Astrocyte of the cerebellum (primary cell): ENCODE data around the gene FRS3.

Source experiments
- DNase-seq: peaks from one replicate; pipeline ENCODE4 v3.0.0-alpha.2; 2011; ENCODE audit warnings: low read depth
- H3K4me3 ChIP-seq: 2 replicates; pipeline ENCODE4 v1.5.1; 2011; ENCODE audit warnings: mild to moderate bottlenecking, low read depth, low read length, moderate library complexity
- CTCF ChIP-seq: IDR thresholded peaks from 2 replicates; pipeline ENCODE4 v1.5.1; 2012; ENCODE audit warnings: low read length, low read depth, moderate library complexity, mild to moderate bottlenecking; ENCODE audit errors: missing control alignments
- in situ Hi-C: cut with HindIII; loops from 2 replicates; pipeline ENCODE4 v1.10.0; 2017; ENCODE audit warnings: low sequenced_read_pairs

FRS3 gene

GRCh38 chr6:41746107-41746506 lies 33.6 kb downstream of the FRS3 start:
- no peak for DNase-seq
- no peak for TF ChIP-seq CTCF
- in situ Hi-C loops = no loop called here
- H3K4me3 ChIP-seq = no peak overlapping the region

GRCh38 chr6:41744236-41744787 lies 35.4 kb downstream of the FRS3 start:
- in situ Hi-C loops = no loop called here
- H3K4me3 ChIP-seq = no peak overlapping the region
- TF ChIP-seq CTCF = no peak
- no peak for DNase-seq

GRCh38 chr6:41743406-41744235 lies 36.1 kb downstream of the FRS3 start:
- DNase-seq = no peak
- H3K4me3 ChIP-seq = no peak overlapping the region
- in situ Hi-C loops = no loop called here
- no peak for TF ChIP-seq CTCF

GRCh38 chr6:41741625-41742490 lies 37.8 kb downstream of the FRS3 start:
- TF ChIP-seq CTCF = no peak
- no peak overlapping the region for H3K4me3 ChIP-seq
- in situ Hi-C loops = no loop called here
- no peak for DNase-seq

- no peak for TF ChIP-seq CTCF
- in situ Hi-C loops = no loop called here
- no peak overlapping the region for H3K4me3 ChIP-seq
- no peak for DNase-seq
Measured at GRCh38 chr6:41740366-41741162, 39.1 kb downstream of the FRS3 start.

- no peak for DNase-seq
- no peak overlapping the region for H3K4me3 ChIP-seq
- in situ Hi-C loops = no loop called here
- TF ChIP-seq CTCF = no peak
Measured at GRCh38 chr6:41739041-41739440, 40.7 kb downstream of the FRS3 start.
